SH-SY5Y (cell line): ENCODE measurements around the gene FAM13B.

Source experiments
- GATA2 ChIP-seq: IDR thresholded peaks from 2 replicates; pipeline ENCODE4 v1.6.1; 2011; ENCODE audit warnings: mild to moderate bottlenecking, low read depth, low read length
- GATA3 ChIP-seq: IDR thresholded peaks from 2 replicates; pipeline ENCODE4 v1.6.1; 2011; ENCODE audit warnings: low read depth, mild to moderate bottlenecking, low read length, moderate library complexity

Gene FAM13B

DNA sequence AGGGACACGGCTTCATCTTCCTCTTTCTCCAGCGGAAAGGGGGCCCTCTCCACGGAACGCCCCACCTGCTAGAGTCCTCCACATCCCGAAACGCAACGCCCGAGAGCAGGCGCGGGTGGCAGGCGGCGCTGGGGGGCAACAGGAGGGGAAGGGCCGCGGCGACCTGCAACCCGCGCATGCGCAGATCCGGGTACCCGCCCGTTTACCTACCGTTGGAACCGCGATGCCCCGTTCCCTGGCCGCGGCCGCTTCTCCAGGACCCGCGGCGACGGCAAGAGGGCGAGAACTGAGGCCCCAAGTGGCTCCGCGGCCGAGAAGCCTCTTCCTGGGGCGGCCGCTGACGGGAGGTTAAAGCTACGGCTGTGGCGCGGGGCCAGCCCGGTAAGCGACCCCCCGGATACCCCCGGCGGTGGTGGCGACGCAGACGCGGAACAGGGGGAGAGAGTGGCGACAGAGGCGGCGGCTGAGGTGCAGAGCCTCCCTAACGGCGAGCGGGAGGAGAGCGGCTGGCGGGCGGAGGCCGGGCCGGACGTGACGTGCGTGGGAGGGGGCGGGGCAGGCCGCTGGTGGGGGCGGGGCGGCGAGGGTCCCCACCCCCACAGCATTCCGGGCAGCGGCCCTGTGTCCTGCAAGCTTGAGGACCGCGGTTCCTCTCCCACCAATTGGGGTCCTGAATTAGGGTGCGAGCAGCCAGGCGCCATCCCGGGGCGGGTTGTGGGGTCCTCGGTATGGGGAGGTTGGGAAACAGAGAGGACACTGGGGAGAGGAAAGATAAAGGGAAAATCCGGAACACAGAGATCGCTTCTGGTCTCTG lies at the start of gene FAM13B:
FAM13B (minus strand) TSS at position 508 of the 814 bp plus-strand sequence. CDS start 13,968 bp downstream, outside the sequence.
- no peak for TF ChIP-seq GATA2
- no peak for TF ChIP-seq GATA3

GRCh38 chr5:138082033-138082432 lies 49.2 kb upstream of the FAM13B start:
- TF ChIP-seq GATA3: no peak
- TF ChIP-seq GATA2: no peak

DNA sequence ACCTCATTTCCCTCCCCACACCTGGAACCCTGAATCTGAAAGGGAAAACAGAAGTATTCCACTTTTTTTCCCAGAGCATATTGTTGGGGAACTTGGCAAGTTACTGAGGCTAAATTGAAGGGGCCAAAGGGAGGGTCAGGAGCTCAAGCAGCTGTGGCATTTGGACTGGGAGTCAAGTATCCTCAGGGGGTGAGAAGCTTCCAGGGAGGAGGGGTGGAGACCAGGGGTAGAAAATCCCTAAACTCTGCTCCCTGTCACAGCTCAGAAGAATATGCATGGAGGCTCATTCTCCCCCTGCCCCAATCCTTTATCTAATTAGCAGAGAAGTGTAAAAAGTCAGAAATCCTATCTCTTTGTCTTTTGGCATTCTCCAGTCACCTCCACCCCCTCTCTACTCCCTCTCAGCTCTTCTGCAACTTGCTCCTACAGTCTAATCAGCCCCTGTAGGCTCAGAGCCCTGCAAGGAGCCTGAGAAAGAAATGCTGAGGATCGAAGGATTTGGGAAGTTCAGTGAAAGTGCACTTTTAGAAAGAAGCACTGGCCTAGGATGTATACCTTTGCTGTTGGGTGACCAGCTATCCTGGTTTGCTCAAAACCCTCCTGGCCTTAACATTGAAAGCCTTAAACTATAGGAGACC lies 45.2 kb upstream of the FAM13B start:
- no peak for TF ChIP-seq GATA2
- no peak for TF ChIP-seq GATA3

- TF ChIP-seq GATA2 (no peak), GATA3 (no peak)
Observed at GRCh38 chr5:138077064-138077696, 44.3 kb upstream of the FAM13B start.

DNA sequence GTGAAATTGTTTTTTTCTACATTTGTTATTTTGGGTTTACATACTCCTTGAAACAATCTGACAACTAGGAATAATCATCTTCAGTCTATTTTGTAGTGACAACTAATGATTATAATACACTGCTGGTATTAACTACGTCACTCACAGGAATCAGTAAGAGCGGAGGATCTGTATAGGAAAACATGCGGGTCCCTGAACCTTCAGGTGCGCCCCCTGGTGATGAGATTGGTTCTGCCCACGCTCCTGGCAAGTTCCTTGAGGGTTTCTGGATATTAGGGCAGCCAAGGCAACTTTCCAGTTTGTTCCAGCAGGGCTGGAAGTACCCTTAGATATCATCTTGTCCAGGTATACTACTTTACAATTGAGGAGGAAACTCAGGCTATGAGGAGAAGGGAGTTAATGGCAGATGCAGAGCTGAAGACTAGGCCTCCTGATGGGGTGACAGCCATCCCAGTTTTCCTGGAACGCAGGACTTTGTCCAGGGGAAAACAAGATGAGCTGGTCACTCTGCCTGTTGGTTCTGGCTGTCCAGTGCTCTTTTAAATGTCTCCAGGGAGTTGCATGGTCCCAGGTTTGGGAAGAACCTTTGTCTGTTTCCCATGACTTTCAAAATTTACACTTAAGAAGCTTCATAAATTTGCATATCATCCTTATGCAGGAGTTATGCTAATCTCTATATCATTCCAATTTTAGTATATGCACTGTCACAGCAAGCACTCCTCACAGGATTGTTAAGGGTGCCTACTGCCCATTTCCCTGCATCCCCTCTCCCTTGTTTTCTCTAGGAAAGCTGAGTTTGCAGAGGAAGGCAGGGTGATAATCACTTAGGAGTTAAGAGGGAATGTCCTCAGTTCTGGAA lies 36.1 kb upstream of the FAM13B start:
- TF ChIP-seq GATA3 (no peak), GATA2 (no peak)

- TF ChIP-seq GATA2: no peak
- TF ChIP-seq GATA3: no peak
Observed at GRCh38 chr5:138067945-138068344, 35.1 kb upstream of the FAM13B start.

DNA sequence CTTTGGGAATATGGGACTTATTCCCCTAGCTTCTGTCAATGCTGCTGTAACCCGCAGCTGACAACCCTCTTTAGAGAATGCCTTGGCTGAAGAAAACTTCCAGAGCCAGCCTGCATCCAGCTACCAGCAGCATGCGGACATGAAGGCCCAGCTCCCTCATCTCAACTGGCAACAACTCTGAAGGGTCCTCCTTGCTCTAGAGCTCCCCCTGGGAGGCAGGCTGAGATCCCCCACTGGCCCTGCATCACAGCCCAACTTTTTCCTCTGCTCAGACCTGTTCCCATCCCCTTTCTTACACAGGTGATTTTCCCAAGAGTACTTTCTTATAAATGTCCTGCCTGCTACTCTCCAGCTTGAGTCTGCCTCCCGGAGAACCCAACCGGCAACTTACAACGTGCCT lies 32.2 kb upstream of the FAM13B start:
- no peak for TF ChIP-seq GATA2
- no peak for TF ChIP-seq GATA3

DNA sequence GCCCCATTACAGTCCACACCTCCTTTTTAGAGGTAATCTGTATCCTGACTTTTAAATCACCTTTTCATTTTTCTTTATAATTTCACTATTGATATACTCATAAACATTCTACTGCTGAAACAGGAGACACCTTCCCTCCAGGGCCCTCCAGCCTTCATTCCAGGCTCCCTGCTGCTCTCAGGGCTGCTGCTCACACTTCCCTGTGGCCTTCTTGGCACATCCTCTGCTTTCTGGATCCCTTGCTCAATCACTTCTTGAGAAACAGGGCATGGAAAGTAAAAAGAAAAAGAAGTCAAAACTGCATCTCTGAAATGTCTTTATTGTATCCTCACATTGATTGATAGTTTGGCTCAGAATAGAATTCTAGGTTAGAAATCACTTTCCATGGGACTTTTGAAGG lies 31.6 kb upstream of the FAM13B start:
- TF ChIP-seq GATA3 (no peak), GATA2 (no peak)

DNA sequence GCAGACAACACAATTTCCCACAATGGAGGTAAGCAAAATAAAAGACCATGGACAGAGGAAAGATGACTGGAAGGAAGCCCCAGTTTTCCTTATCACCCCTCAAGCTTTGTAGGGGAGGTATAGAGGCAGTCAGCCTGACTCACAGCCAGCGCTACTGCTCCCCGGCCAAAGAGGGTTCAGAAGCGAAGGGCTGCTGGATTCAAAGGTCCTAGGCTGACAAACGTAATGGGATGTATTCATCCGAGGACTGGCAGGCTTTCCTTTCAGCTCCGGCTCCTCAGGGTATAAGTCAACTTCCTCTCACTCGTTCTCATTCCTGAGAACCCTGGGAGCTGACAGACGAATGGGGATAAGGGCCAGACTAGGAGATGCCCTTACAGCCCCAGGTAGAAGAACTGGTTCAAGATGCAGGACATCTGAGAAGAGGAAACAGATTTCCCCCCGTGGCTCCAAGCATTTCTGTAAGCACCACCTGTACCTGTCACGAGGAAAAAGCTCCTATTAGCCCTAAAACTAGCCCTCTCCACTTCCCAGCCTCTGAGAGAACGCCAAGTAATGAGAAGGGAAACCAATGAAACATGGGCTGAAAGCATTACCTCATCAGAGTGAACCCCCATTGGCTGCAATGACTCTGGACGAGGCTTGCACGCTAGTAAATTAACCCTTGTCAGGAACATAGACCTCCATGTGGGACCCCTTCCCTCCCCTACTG lies 22.1 kb upstream of the FAM13B start:
- TF ChIP-seq GATA2 (no peak), GATA3 (no peak)

- TF ChIP-seq GATA3 (no peak), GATA2 (no peak)
Observed at GRCh38 chr5:138054206-138054605, 21.3 kb upstream of the FAM13B start.

DNA sequence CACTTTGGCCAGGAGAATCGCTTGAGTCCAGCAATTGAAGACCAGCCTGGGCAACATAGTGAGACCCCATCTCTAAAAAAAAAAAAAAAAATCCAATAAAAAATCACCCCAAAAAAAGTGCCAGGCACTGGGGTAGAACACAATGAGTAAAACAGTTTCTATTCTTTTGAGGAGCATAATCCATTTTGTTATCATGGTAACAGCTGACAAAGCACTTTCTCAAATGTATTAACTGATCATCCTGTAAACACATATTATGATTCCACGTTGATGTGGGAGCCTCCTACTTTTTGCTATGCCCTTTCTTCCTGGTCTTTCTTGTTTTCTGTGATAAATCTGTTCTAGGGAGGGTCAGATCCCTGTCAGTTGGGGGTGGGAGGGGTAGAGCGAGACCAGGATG lies 20.7 kb upstream of the FAM13B start:
- TF ChIP-seq GATA2 (no peak), GATA3 (no peak)

DNA sequence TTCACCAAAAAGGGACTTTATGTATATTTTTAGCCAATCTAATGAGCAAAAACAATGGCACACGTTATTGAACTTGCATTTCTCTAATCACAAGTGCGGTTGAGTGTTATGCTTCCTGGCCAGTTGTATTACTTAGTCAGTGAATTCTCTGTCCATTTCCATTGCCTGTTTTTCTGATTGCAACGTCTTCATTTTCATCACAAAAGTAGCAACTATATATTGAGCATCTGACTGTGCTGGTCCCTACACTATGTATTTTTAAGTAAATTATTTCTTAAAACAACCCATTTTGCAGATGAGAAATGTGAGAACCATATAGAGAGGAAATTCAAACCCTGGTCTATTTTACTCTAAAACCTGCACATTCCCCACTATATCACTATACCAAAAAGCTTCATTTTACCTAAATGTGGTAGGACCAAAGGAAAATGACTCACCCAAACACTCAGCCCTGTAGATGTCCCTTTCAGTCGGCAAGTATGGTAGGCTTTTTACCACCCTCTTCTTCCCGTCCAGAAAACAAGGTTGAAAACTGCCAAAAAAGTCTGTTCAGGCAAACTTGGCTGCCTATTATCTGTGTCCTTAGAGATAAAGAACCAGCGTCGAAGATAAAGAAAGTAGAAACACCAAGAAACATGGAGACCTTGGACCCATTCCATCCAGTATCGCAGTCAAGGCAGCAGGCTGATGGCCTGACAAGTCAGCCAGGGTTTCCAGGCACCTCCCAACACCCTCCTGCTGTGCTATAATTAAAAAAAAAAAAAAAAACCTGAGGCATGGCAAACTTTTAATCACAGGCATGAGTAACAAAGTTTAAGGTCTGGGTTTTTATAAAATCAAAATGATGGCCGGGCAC lies 18.8 kb upstream of the FAM13B start:
- no peak for TF ChIP-seq GATA3
- no peak for TF ChIP-seq GATA2
